Stimulated activated CD8-positive, alpha-beta memory T cell treated with anti-CD3 and anti-CD28 coated beads, Interleukin-4, amount 100 ng/mL, for 4 hours (primary cell): ENCODE results near the gene CHRND.
"Not testable (repeated sequence)": the region's sequence is repeated elsewhere in the genome, so short reads cannot be mapped to it uniquely, and the experiment has no call there.

Experiments
- DNase-seq, 2 donors: peaks; one replicate each; pipeline ENCODE4 v3.0.0-alpha.2; 2020; ENCODE audit warnings: low read depth in 2 of 2, low spot score in 1 of 2

CHRND gene

GRCh38 chr2:232524771-232525170, 1.2 kb upstream of the CHRND start:
- no peak for DNase-seq

DNA sequence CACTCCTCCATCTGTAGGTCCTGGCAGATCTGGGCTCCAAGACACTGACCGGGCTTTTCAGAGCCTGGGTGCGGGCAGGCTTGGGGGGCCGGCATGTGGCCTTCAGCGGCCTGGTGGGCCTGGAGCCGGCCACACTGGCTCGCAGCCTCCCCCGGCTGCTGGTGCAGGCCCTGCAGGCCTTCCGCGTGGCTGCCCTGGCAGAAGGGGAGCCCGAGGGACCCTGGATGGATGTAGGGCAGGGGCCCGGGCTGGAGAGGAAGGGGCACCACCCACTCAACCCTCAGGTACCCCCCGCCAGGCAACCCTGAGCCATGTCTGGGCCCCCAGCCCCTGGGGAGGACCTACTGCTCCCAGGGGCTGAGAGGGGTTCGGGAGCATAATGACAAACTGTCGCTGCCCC, 761 bp upstream of the CHRND start:
- DNase-seq, result no peak

- DNase-seq, result no peak
Measured at GRCh38 chr2:232526372-232526941, 497 bp downstream of the CHRND start.

DNA sequence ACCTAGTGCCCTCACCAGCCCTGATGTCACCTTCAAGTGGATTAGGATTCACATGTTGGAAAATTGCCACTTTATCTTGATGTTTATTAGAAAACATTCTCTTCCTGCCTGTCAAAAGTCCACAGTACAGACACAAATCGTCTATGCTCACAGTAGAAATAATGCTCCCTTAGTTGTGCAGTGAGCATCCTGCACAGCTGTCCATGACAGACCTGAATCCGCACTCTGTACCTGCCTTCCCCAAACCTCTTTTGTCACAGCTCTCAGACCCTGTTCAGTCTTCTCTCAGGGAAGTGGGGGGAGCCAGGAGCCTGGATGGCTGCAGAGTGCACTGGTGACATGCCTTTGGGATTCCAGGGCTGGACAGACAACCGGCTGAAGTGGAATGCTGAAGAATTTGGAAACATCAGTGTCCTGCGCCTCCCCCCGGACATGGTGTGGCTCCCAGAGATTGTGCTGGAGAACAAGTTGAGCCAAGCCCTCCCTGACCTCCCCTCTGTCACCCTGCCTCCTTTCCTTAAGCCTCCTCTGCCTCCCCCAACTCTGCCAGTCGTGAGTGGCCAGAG, 2.0 kb downstream of the CHRND start:
- no peak for DNase-seq

GRCh38 chr2:232528746-232529460, 2.9 kb downstream of the CHRND start:
- DNase-seq, result no peak

DNA sequence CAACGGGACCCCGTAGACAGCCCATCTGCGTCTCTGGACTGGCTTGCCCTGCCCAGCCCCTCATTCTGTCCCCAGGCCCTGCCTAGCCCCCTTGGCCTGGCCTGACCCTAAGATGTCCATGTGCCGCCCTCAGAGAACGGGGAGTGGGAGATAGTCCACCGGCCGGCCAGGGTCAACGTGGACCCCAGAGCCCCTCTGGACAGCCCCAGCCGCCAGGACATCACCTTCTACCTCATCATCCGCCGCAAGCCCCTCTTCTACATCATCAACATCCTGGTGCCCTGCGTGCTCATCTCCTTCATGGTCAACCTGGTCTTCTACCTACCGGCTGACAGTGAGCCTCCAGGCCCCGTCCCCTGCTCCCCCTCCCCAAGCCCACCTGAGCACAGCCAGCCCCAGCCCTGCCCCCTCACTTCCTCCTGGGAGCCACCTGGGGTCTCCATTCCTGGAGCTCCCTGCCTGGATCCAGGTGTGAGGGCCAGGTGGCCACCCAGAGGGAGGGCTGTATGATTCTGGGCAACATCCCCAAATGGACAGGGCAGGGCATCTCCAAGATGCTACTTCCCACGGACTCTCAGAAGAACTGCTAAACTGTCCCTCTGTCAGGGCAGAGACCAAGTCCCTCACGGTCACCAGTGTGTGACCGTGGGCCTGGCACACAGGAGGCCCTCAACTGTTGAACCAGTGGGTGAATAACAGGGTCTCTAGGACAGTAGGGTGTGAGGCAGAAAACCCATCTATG, 4.0 kb downstream of the CHRND start:
- DNase-seq, result no peak

GRCh38 chr2:232530626-232531260, 4.8 kb downstream of the CHRND start:
- no peak for DNase-seq

- DNase-seq, result no peak
Measured at GRCh38 chr2:232532419-232532818, 6.5 kb downstream of the CHRND start.

GRCh38 chr2:232532821-232533220, 6.9 kb downstream of the CHRND start:
- not testable (repeated sequence) for DNase-seq

- DNase-seq, result no peak
Measured at GRCh38 chr2:232533944-232534710, 8.2 kb downstream of the CHRND start.

- no peak for DNase-seq
Measured at GRCh38 chr2:232534940-232535651, 9.1 kb downstream of the CHRND start.

DNA sequence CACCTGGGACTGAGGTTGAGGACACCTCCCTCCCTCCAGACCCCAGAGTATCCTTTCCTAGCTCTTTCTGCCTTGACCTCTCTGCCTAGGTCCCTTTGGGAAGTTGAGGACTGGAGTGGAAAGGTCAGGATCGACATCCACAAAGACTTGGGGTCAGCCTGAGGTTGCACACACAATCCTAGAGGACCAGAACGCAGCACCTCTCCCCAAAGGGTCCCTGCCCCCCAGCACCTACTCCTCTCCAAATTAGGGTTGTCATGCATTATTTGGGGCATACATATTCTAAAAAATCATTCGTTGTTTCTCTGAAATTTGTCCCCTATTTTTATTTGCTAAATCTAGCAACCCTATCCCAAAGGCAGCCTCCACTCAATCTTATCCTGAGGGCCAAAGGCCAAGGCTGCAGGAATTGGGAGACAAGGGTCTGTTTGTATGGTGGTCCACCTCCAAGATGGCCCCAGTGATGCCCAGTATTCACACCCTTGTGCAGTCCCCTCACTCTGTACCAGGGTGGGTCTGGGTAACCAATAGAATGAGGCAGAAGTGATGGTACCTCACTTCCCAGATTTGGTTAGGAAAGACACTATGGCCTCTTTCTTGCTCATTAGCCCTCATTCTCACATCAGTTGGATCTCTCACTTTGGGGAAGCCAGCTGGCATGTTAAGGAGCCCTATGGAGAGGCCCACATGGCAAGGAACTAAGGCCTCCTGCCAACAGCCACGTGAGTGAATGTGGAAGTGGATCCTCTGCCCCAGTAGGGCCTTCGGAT, 10.0 kb downstream of the CHRND start:
- no peak for DNase-seq

DNA sequence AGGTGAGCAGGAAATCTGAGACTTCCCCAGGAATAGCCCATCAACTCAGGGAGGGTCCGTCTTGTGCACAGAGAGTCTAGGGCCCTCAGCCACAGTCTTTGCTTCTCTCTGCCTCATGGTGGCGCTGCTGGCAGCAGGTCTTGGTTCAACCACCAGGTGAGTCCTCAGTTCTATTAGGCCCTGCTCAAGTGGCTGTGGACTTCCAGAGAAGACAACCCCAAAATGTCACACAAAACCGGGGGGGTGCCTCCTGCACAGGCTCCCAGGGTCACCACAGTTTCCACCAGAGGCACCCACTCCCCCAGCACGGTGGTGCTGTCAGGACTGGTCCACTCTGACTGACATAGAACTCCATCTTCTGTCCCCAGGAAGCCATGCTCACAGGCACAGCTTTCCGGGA, 11.1 kb downstream of the CHRND start:
- DNase-seq, result no peak

DNA sequence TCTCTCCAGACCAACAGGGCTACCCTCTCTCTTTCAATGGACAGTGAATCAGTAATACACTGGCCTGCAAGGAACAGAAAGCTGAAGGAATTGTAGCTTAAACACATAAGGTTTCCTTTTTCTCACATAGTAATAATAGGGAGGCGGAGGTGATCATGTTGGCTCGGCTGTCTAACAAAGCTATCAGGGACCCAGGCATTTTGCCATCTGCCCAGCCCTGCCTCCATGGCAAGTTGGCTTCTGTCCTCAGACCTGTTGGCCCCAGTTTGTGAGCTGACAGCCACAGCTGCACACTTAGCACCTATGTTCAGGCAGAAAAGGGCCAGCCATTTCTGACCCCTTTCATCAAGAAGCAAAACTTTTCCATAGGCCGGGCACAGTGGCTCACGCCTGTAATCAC, 11.5 kb downstream of the CHRND start:
- no peak for DNase-seq

GRCh38 chr2:232538671-232539070, 12.7 kb downstream of the CHRND start:
- DNase-seq, result no peak

- DNase-seq, result no peak
Measured at GRCh38 chr2:232539298-232540231, 13.6 kb downstream of the CHRND start, which contains the start of gene CHRNG. Gene CHRNG (plus strand): TSS chr2:232539692. CDS start chr2:232539748, 56 bp downstream.

DNA sequence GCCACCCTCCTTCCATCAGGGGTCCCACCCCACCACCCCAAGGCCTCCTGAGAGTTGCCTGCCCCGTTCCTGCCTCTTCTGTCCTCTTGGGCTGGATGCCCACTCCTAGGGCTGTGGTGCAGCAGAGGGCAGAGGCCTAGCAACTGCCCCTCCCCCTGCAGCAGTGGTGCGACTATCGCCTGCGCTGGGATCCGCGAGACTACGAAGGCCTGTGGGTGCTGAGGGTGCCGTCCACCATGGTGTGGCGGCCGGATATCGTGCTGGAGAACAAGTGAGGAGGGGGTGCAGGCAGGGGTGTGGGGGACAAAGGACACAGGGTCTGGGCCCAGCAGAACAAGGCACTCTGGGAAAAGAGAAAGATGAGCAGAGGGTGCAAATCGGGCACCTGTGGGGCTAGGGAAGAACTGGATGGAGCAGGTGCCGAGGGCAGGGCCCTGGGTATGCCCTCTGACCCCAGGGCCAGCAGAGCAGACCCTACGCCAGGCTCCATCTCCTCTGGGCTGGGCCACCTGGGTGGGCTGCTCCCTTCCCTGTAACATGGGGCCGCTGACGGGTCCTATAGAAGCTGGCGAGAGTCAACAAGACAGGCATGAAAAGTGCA, 14.6 kb downstream of the CHRND start:
- no peak for DNase-seq
